PC-9 (cell line): ENCODE measurements around the gene GPX5. TPM values are rescaled to one million over a fixed set of nuclear protein-coding genes. Genes with fewer than 3 reads are reported as not detected.
A peak's percentile ranks its signal among the peaks of the same experiment; 100 is the strongest.

Source experiments
- BruUV-seq: library from RNA; stranded (reverse); fragments of 400-500 nt; replicated peaks from 2 replicates; lab custom pipeline; 2021; lab: Mats Ljungman, UMichigan
- CTCF ChIA-PET: fragments of 300-600 bp; sonication (Branson Sonifier 250); formaldehyde crosslinking; loops from one replicate; lab custom pipeline; 2022; ENCODE audit warnings: antibody characterized with exemption; lab: Charles Lee
- POLR2A ChIA-PET: fragments of 300-600 bp; sonication (Branson Sonifier 250); formaldehyde crosslinking; loops from one replicate; lab custom pipeline; 2022; ENCODE audit warnings: antibody characterized with exemption; ENCODE audit not compliant: unreplicated experiment; lab: Charles Lee
- DNase-seq, 2 experiments: peaks; one replicate each; pipeline versions ENCODE4 v3.0.0 to v3.0.0-alpha.2; 2015 to 2022; ENCODE audit warnings: mixed read lengths in 1 of 2
- H2AFZ ChIP-seq: fragments of 200-600 bp; sonication (generic); 2 replicates; pipeline ENCODE4 v1.8.1; 2017; ENCODE audit warnings: antibody characterized with exemption
- H3F3A ChIP-seq: fragments of 200-600 bp; sonication (generic); 2 replicates; pipeline ENCODE4 v1.8.1; 2017; ENCODE audit warnings: antibody characterized with exemption, mild to moderate bottlenecking, low read depth; ENCODE audit not compliant: insufficient read depth
- H3K27ac ChIP-seq: fragments of 200-600 bp; sonication (generic); 2 replicates; pipeline ENCODE4 v1.6.1; 2016; ENCODE audit warnings: mixed run types
- H3K27me3 ChIP-seq: fragments of 200-600 bp; sonication (generic); 2 replicates; pipeline ENCODE4 v1.6.1; 2016; ENCODE audit warnings: low read depth, mixed run types; ENCODE audit not compliant: insufficient read depth
- H3K36me3 ChIP-seq: fragments of 200-600 bp; sonication (generic); 2 replicates; pipeline ENCODE4 v1.6.1; 2016; ENCODE audit warnings: low read depth, mixed run types
- H3K4me1 ChIP-seq: fragments of 200-600 bp; sonication (generic); replicated peaks from 2 replicates; pipeline ENCODE4 v1.6.1; 2016; ENCODE audit warnings: mixed run types; ENCODE audit not compliant: insufficient read depth
- H3K4me2 ChIP-seq: fragments of 200-600 bp; sonication (generic); 2 replicates; pipeline ENCODE4 v1.6.1; 2017; ENCODE audit warnings: mixed run types
- H3K4me3 ChIP-seq: fragments of 200-600 bp; sonication (generic); 2 replicates; pipeline ENCODE4 v1.6.1; 2016; ENCODE audit warnings: mixed run types
- H3K79me2 ChIP-seq: fragments of 200-600 bp; sonication (generic); 2 replicates; pipeline ENCODE4 v1.6.1; 2017; ENCODE audit warnings: low read depth, mixed run types
- H3K9me2 ChIP-seq: fragments of 200-600 bp; sonication (generic); 2 replicates; pipeline ENCODE4 v1.8.1; 2017; ENCODE audit warnings: mild to moderate bottlenecking; ENCODE audit not compliant: insufficient read depth
- H3K9me3 ChIP-seq: fragments of 200-600 bp; sonication (generic); 2 replicates; pipeline ENCODE4 v1.8.1; 2016; ENCODE audit warnings: low read depth; ENCODE audit not compliant: insufficient read depth
- H4K20me1 ChIP-seq: fragments of 200-600 bp; sonication (generic); 2 replicates; pipeline ENCODE4 v1.8.1; 2017; ENCODE audit not compliant: insufficient read depth
- EZH2 ChIP-seq: fragments of 200-600 bp; sonication (generic); IDR thresholded peaks from 2 replicates; pipeline ENCODE4 v1.8.0; 2017; ENCODE audit warnings: antibody characterized with exemption, low read depth
- intact Hi-C: fragments of 100-400 bp; cut with micrococcal nuclease; formaldehyde crosslinking; loops from one replicate; pipeline ENCODE4 v1.10.0; 2022; ENCODE audit not compliant: unreplicated experiment
- total RNA-seq: library from RNA; stranded (reverse); gene quantifications from 2 replicates; pipeline ENCODE4 v1.2.3, GENCODE V29; 2021
- TF ChIP-seq, protein P1 (sequence below): fragments of 200-600 bp; sonication (generic); conservative IDR thresholded peaks from 2 replicates; pipeline ENCODE4 v1.6.1; 2017; ENCODE audit warnings: mixed run types, antibody characterized with exemption, mild to moderate bottlenecking, moderate library complexity

Gene GPX5
- total RNA-seq, 1 experiment from 2014 or later, result not detected

DNA sequence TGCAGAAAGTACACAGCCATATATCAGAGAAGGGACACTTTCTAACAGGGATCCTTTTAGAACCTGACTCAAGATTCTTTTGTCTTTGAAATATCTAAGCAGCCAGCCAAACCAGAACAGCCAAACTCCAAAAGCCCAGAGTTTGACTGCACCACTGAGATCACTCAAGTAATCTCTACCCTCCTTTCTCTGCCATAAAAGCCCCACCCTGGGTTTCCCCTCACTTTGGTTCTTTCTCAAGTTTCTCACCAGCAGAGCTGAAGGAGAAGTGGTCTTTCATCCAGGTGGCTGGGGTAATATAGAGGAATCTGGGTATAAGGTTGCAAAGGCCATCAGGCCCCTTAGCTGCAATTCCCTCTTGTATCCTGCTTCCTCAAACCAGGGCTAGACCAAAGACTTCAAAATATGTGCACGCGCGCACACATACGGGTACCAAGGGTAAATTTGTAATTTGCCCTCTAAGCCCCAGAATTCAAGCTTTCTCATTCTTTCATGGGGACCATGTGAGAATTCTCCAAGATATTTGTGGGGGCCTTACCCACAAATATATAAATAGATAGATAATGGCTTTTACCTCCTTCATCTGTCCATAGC lies 42.9 kb downstream of the GPX5 start:
- H3K9me2 ChIP-seq, result no peaks in the 10 kb centered on the region
- H3K27ac ChIP-seq, result no peak overlapping the region
- H3K4me1 ChIP-seq, result no peaks in the 10 kb centered on the region
- POLR2A ChIA-PET, result no interaction called here
- H3K4me2 ChIP-seq, result no peak overlapping the region
- no peak overlapping the region for H2AFZ ChIP-seq
- intact Hi-C loops, result no loop called here
- no peaks in the 10 kb centered on the region for H3K9me3 ChIP-seq
- no peak for DNase-seq
- H4K20me1 ChIP-seq, result no peaks in the 10 kb centered on the region
- TF ChIP-seq, protein P1, sequence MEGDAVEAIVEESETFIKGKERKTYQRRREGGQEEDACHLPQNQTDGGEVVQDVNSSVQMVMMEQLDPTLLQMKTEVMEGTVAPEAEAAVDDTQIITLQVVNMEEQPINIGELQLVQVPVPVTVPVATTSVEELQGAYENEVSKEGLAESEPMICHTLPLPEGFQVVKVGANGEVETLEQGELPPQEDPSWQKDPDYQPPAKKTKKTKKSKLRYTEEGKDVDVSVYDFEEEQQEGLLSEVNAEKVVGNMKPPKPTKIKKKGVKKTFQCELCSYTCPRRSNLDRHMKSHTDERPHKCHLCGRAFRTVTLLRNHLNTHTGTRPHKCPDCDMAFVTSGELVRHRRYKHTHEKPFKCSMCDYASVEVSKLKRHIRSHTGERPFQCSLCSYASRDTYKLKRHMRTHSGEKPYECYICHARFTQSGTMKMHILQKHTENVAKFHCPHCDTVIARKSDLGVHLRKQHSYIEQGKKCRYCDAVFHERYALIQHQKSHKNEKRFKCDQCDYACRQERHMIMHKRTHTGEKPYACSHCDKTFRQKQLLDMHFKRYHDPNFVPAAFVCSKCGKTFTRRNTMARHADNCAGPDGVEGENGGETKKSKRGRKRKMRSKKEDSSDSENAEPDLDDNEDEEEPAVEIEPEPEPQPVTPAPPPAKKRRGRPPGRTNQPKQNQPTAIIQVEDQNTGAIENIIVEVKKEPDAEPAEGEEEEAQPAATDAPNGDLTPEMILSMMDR, result no peak
- no peak for TF ChIP-seq EZH2
- no peaks in the 10 kb centered on the region for H3K27me3 ChIP-seq
- no peaks in the 10 kb centered on the region for H3K36me3 ChIP-seq
- H3F3A ChIP-seq, result no peaks in the 10 kb centered on the region
- CTCF ChIA-PET, result no interaction called here
- H3K79me2 ChIP-seq, result no peaks in the 10 kb centered on the region
- no TSS peak for BruUV-seq
- no peak overlapping the region for H3K4me3 ChIP-seq

DNA sequence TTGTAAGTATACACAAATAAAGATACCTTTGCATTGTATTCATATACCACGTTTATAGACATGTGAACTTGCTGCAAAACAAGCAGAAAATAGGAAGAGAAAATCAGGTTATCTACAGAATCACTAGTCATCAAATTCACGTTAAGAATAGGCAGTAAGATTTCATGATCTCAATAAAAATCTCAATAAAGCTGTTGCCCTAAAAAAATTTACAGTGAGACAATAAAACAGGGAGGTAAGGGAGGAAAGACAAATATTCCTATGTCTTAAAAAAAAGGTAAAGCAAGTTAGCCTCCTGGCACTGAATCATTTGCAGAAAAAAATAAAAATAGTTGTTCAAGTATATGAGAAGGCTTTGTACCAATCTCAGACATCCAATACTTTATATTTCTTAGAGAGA lies 44.1 kb downstream of the GPX5 start:
- H2AFZ ChIP-seq, result no peak overlapping the region
- no TSS peak for BruUV-seq
- H3K4me2 ChIP-seq, result no peak overlapping the region
- H3K27ac ChIP-seq, result no peak overlapping the region
- H3K4me1 ChIP-seq, result no peaks in the 10 kb centered on the region
- no peaks in the 10 kb centered on the region for H3F3A ChIP-seq
- H3K27me3 ChIP-seq, result no peaks in the 10 kb centered on the region
- no peaks in the 10 kb centered on the region for H3K36me3 ChIP-seq
- H3K79me2 ChIP-seq, result no peaks in the 10 kb centered on the region
- no peak for TF ChIP-seq EZH2
- TF ChIP-seq, protein P1, result no peak
- intact Hi-C loops, result no loop called here
- H3K9me3 ChIP-seq, result no peaks in the 10 kb centered on the region
- CTCF ChIA-PET, result no interaction called here
- POLR2A ChIA-PET, result no interaction called here
- H3K9me2 ChIP-seq, result no peaks in the 10 kb centered on the region
- DNase-seq, result no peak
- no peak overlapping the region for H3K4me3 ChIP-seq
- no peaks in the 10 kb centered on the region for H4K20me1 ChIP-seq

DNA sequence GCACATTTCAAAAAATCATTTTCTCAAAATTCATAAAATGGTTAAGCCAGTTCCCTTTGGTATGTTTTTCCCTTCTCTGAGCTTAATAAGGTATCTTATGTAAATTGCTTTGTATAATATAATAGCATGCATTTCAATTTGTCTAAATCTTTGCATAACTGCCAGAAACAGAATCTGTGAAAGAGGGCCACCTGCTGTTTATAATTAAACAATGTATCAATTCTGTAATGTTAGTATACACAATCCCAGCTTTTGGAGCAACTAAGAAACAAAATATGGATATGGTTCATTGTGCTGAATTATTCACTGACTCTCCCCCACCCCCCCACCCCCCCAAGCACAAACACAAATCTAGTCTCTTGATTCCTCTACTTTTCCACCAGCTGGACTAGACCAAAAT lies 54.8 kb downstream of the GPX5 start:
- peaks cover 6% of the 10 kb centered on the region; the same call in 1 of the 2 replicates for H3K4me1 ChIP-seq
- H2AFZ ChIP-seq, result no peak overlapping the region
- TF ChIP-seq EZH2, result no peak
- TF ChIP-seq, protein P1, result peak; percentile 49; the same call in 1 of the 2 replicates
- H3K79me2 ChIP-seq, result 0 out of 2 replicates have a peak, but pooled peaks cover 8% of the 10 kb centered on the region
- 0 out of 2 replicates have a peak, but pooled peaks cover 4% of the 10 kb centered on the region for H3F3A ChIP-seq
- H3K4me2 ChIP-seq, result no peak overlapping the region
- no peaks in the 10 kb centered on the region for H3K9me3 ChIP-seq
- ChIA-PET POLR2A (interaction anchor here (0.6 to 0.9 kb wide), 2 partner anchors 393 to 437 kb away, joined by 3 to 7 read pairs; no protein-coding TSS in a partner anchor), CTCF (interaction anchor here (0.6 kb wide), 1 partner anchor 38 kb away, joined by 4 read pairs; no protein-coding TSS in a partner anchor)
- H4K20me1 ChIP-seq, result no peaks in the 10 kb centered on the region
- DNase-seq, result no peak
- no peaks in the 10 kb centered on the region for H3K27me3 ChIP-seq
- no peak overlapping the region for H3K27ac ChIP-seq
- intact Hi-C loops, result loop anchor here (10.0 kb wide), 2 partner anchors 366 to 446 kb away; no protein-coding TSS in a partner anchor
- H3K9me2 ChIP-seq, result no peaks in the 10 kb centered on the region
- BruUV-seq, result no TSS peak
- H3K36me3 ChIP-seq, result no peaks in the 10 kb centered on the region
- H3K4me3 ChIP-seq, result no peak overlapping the region
